Lung (tissue), 12 donors: ENCODE results near the gene SYNPO2L. TPM values are rescaled to one million over a fixed set of nuclear protein-coding genes. Genes with fewer than 3 reads are reported as not detected.

Source experiments
- ATAC-seq: fragments of 200-7000 bp; cut with Tn5 transposase; one replicate; pipeline ENCODE4 v1.9.1; 2020; ENCODE audit warnings: moderate number of reproducible peaks; ENCODE audit not compliant: insufficient read depth, low FRiP score
- DNase-seq, 3 donors: peaks; one replicate each; pipeline ENCODE4 v3.0.0-alpha.2; 2013 to 2017
- H3K27ac ChIP-seq, 2 donors: one replicate each; pipeline ENCODE4 v1.5.1; 2013; ENCODE audit warnings: mild to moderate bottlenecking in 2 of 2, moderate library complexity in 2 of 2, control low read depth in 1 of 2, inconsistent platforms in 1 of 2, low read depth in 1 of 2, low read length in 1 of 2
- H3K27me3 ChIP-seq, 3 donors: one replicate each; pipeline ENCODE4 v1.5.1; 2013; ENCODE audit warnings: low read length in 2 of 3; ENCODE audit not compliant: control insufficient read depth in 3 of 3, insufficient read depth in 3 of 3
- H3K36me3 ChIP-seq, 4 donors: one replicate each; pipeline ENCODE4 v1.5.1; 2013; ENCODE audit warnings: low read length in 4 of 4, mild to moderate bottlenecking in 1 of 4, moderate library complexity in 1 of 4; ENCODE audit not compliant: control insufficient read depth in 4 of 4, insufficient read depth in 4 of 4
- H3K4me1 ChIP-seq, 5 donors: one replicate each; pipeline ENCODE4 v1.5.1; 2013; ENCODE audit warnings: low read length in 5 of 5, mild to moderate bottlenecking in 2 of 5, moderate library complexity in 1 of 5; ENCODE audit not compliant: control insufficient read depth in 5 of 5, insufficient read depth in 5 of 5
- H3K4me3 ChIP-seq: one replicate; pipeline ENCODE4 v1.5.1; 2013; ENCODE audit warnings: mild to moderate bottlenecking, control low read depth, moderate library complexity
- H3K9ac ChIP-seq, 2 donors: one replicate each; pipeline ENCODE4 v1.5.1; 2013; ENCODE audit warnings: low read length in 2 of 2, control low read depth in 1 of 2; ENCODE audit not compliant: insufficient read depth in 1 of 2
- H3K9me3 ChIP-seq, 4 donors: one replicate each; pipeline ENCODE4 v1.5.1; 2013; ENCODE audit warnings: low read length in 3 of 4, mild to moderate bottlenecking in 1 of 4, moderate library complexity in 1 of 4; ENCODE audit not compliant: control insufficient read depth in 4 of 4, insufficient read depth in 3 of 4
- CTCF ChIP-seq: IDR thresholded peaks from 2 replicates; pipeline ENCODE4 v1.5.1; 2012; ENCODE audit warnings: mild to moderate bottlenecking; ENCODE audit errors: control extremely low read depth, extremely low read depth
- WGBS, 2 donors: extraction: QIAGEN DNeasy Blood & Tissue Kit; methylation state at CpG; one replicate each; pipeline ENCODE4 v1.1.7; 2013; 5-methylcytosine and 5-hydroxymethylcytosine counted together
- polyA plus RNA-seq, 2 donors: library from polyadenylated mRNA; stranded (reverse); fragments of 200-250 nt; gene quantifications; one replicate each; pipeline ENCODE4 v1.2.1, GENCODE V29; 2013
- total RNA-seq, 2 donors: library from RNA; depleted of rRNA in 1 of 2; stranded (reverse); fragments of >200 nt in 1 of 2; gene quantifications; one replicate each; pipeline ENCODE4 v1.2.1, GENCODE V29; 2014 to 2021
- donor health status: control.
- donor health status: control.
- donor health status: Bipolar disorder and iron deficiency.
- donor health status: healthy.
- donor health status: DM: yes; HTN: yes; CAD: no.

SYNPO2L gene
- total and polyA plus RNA-seq, 4 donors: 0.10 to 0.21 (median 0.12) TPM

- no peak for ATAC-seq
- TF ChIP-seq CTCF: no peak
- H3K4me3 ChIP-seq: no peak overlapping the region
- peaks cover 0 to 22% (median 6%) of the 10 kb centered on the region in 5 donors for H3K4me1 ChIP-seq
- DNase-seq: no peak
- 68 to 73% methylated on average over 5 of the region's 5 CpGs for WGBS, 2 donors
- H3K27me3 ChIP-seq: no peaks in the 10 kb centered on the region
- H3K9ac ChIP-seq: no peak overlapping the region
- no peaks in the 10 kb centered on the region for H3K9me3 ChIP-seq
- no peaks in the 10 kb centered on the region for H3K36me3 ChIP-seq
- peak overlapping the region in 1 of 2 donors; percentile 90 for H3K27ac ChIP-seq
Observed at GRCh38 chr10:73650537-73651331, 5.1 kb downstream of the SYNPO2L start.

GRCh38 chr10:73649876-73650536 lies 5.8 kb downstream of the SYNPO2L start:
- no peak for DNase-seq
- ATAC-seq: no peak
- TF ChIP-seq CTCF: no peak
- 92 to 94% methylated on average over 6 of the region's 6 CpGs for WGBS, 2 donors
- Histone ChIP-seq H3K27ac (peak overlapping the region in 1 of 2 donors; percentile 90), H3K4me1 (peaks cover 0 to 22% (median 6%) of the 10 kb centered on the region in 5 donors), H3K27me3 (no peaks in the 10 kb centered on the region), H3K36me3 (no peaks in the 10 kb centered on the region), H3K4me3 (no peak overlapping the region), H3K9me3 (no peaks in the 10 kb centered on the region), H3K9ac (no peak overlapping the region)

- no peak overlapping the region for H3K9ac ChIP-seq
- DNase-seq (no peak), ATAC-seq (no peak)
- no peak overlapping the region for H3K4me3 ChIP-seq
- H3K27ac ChIP-seq: peak overlapping the region in 1 of 2 donors; percentile 90
- H3K9me3 ChIP-seq: no peaks in the 10 kb centered on the region
- no peak for TF ChIP-seq CTCF
- WGBS, 2 donors: 80 to 87% methylated on average over 4 of the region's 4 CpGs
- H3K36me3 ChIP-seq: no peaks in the 10 kb centered on the region
- H3K27me3 ChIP-seq: no peaks in the 10 kb centered on the region
- peaks cover 0 to 22% (median 6%) of the 10 kb centered on the region in 5 donors for H3K4me1 ChIP-seq
Observed at GRCh38 chr10:73648975-73649829, 6.6 kb downstream of the SYNPO2L start.
